ENCODE data around the gene DFFB.

The DFFB gene

GRCh38 chr1:3834701-3835100 lies 22.6 kb upstream of the DFFB start:
- no peak for DNase-seq

GRCh38 chr1:3836421-3836820 lies 20.9 kb upstream of the DFFB start:
- no peak for DNase-seq

GRCh38 chr1:3837200-3837599 lies 20.1 kb upstream of the DFFB start:
- DNase-seq = no peak

GRCh38 chr1:3837685-3838084 lies 19.6 kb upstream of the DFFB start:
- no peak for DNase-seq

GRCh38 chr1:3838788-3839187 lies 18.5 kb upstream of the DFFB start:
- DNase-seq = no peak

DNA sequence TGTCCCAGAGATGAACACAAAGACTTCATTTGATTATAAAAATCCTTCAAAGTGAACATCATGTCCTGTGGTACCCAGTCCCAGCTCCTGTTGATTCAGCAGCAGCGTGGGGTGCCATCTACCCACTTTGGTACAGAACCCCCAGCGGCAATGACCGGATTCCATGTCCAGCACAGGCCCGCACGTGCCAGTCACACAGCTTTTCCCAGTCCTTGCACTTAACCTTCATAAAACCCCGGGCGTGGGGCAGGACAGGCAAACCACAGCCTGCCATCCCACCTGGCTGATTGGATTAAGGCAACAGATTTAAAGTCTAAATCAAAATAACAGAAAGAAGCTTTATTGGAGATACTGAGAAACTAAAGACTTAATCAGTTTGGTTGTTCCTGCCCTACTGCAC lies 15.8 kb upstream of the DFFB start:
- DNase-seq = no peak

GRCh38 chr1:3842912-3843311 lies 14.4 kb upstream of the DFFB start:
- no peak for DNase-seq

- no peak for DNase-seq
Measured at GRCh38 chr1:3846541-3846940, 10.7 kb upstream of the DFFB start.

DNA sequence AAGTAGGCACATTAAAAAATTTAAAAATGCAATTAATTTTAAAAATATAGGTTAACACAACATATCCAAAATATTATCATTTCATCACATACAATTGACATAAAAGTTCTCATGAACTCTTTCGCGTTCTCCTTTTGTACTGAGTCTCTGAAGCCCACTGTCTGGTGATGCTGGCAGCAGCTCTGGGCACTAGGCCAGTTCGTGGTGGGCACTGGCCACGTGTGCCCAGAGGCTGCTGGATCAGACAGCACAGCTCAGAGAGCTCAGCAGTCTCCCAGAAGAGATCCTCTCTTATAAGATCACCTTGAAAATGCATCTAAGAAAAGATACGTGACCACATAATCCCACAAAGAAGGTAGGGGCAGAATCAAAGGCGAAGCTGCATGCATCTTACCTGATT lies 10.2 kb upstream of the DFFB start:
- DNase-seq = no peak

DNA sequence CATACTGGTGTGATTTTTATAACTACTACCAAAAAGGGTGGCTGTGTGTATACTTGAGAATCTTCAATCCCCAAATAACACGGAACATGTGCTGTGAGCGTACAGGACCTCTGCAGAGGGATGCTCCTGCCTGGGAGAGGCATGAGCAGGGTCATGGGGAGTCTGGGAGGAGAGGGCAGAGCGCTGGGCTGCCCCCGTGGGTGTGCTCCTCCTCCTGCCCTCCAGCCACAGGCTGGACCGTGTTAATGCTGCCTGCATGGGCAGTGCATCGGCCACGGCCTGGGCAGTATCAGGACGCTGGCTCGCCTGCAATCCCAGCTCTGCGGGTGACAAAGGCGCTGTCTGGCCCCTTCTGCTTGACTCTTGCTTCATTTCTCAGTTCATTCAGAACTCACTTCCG lies 6.4 kb upstream of the DFFB start:
- DNase-seq = no peak

GRCh38 chr1:3851292-3851691 lies 6.0 kb upstream of the DFFB start:
- no peak for DNase-seq

DNA sequence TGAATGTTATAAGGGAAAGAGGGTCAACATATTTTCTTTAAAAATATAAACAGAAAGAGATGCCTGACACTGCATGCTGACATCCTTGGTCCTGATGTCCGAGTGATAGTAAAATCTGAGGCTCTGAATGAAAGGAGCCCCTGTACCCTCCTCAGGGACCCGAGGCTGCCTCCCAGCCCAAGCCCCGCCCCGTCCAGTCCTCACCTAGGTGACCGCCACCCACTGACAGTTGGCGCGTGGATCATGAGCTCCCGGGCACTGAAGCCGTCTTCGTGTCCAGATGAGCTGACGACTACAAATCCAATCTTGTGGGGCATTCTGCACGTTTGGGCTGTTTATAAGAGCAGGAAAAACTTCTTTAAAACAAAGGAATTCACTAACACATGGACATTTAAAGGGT lies 5.2 kb upstream of the DFFB start:
- DNase-seq = no peak

- no peak for DNase-seq
Measured at GRCh38 chr1:3852711-3853485, 4.4 kb upstream of the DFFB start.

DNA sequence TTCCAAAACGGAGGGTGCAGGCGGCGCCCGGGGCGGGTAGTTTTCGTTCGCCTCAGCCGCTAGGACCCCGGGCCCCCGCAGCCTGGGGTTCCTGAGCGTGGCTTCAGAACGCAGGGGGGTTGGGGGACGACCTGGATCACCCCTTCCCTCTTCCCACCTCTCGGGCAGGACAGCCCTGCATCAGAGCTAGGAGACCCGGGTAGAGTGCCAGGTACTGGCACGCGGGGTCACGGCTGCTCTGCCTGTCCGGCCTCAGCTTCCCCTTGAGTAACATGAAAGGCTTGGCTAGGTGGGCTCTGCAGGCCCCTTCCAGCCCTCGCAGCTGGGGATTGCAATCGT lies 484 bp downstream of the DFFB start:
- peak; percentile 18 for DNase-seq

DNA sequence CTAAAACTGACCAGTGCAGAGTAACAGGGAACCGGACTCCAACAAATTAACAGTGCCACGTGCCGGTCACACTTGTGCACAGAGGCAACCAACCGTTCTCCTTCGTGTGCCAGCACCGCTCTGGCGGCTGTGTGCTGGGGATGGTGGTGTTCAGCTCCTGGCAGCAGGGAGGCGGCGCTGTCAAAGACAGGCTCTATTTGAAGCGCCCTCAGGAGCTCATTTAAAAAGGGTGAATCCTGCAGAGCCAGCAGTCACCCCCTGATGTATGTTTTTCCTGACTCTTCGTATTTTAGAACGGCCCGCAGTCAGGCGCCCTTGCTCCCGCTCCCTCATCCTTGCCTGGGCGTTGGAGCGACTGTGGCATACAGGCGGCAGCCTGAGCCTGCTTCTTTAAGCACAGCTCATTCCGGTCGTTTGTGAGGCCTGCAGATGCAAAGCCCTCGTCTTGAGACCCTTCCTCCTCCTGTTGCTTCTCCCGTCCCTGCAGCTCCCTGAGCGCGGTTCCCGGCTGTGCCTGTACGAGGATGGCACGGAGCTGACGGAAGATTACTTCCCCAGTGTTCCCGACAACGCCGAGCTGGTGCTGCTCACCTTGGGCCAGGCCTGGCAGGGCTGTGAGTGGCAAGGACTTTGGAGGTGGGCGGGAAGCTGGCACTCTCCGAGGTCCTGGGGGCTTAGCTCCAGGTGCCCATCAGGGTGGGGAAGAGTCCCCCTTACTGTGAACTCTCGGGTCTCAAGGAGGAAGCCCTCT lies 1.1 kb downstream of the DFFB start:
- DNase-seq = peak; percentile 70

DNA sequence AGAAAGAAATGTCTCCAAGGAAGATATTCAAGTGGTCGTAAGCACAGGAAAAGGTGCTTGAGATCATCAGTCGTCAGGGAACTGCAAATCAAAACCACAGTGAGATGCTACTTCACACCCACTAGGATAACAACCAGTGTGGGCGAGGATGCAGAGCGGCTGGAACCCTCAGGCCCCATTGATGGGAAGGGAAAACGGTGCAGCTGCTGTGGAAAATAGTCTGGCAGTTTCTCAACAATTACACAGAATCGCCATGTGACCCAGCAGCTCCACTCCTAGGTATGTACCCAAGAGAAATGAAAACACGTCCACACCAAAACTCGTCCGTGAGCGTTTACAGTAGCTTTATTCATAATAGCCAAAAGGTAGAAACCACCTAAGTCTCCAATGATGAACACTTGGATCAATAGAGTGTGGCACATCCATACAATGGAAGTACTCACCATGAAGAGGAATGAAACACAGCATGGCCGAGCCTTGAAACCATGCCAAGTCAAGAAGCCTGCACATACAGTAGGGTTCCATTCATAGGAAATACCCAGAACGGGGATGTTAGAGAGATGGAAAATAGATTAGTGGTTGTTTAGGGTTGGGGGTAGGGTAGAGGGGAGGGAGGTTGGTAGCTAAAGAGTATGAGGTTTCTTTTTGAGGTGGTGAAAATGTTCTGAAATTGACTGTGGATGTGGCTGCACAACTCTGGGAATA lies 6.1 kb downstream of the DFFB start:
- DNase-seq = no peak

- DNase-seq = no peak
Measured at GRCh38 chr1:3864884-3865283, 7.6 kb downstream of the DFFB start.

DNA sequence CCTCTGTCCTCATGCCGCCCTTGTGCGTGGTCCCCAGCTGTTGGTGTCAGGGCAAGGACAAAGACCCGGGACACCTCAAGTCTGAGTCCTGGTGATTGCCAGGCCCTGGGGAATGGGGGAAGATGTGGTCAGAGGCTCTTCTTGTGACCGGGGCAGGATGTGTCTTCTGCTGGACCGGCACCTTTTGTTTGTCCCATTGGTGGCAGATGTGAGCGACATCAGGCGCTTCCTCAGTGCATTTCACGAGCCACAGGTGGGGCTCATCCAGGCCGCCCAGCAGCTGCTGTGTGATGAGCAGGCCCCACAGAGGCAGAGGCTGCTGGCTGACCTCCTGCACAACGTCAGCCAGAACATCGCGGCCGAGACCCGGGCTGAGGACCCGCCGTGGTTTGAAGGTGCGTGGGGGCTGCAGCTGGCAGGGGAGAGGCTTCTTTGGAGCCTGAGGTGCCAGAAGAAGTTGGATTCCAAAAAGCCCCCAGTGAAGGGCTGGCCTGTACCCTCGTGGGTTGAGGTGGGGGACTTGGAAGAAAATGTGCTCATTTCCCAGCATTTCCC lies 8.4 kb downstream of the DFFB start:
- DNase-seq = no peak

- DNase-seq = no peak
Measured at GRCh38 chr1:3868464-3869006, 11.3 kb downstream of the DFFB start.

- DNase-seq = peak; percentile 62
Measured at GRCh38 chr1:3869751-3870301, 12.6 kb downstream of the DFFB start.

DNA sequence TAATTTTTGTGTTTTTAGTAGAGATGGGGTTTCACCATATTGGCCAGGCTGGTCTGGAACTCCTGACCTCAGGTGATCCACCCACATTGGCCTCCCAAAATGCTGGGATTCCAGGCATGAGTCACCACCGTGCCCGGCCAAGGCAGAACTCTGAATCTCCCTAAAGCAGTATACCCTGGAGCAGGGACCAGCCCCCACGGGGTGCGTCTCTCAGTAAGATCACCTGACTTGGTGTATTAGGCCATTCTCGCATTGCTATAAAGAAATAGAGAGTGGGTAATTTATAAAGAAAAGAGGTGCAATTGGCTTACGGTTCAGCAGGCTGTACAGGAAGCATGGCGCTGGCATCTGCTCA lies 14.2 kb downstream of the DFFB start:
- no peak for DNase-seq

- DNase-seq = no peak
Measured at GRCh38 chr1:3872546-3872945, 15.3 kb downstream of the DFFB start.

- no peak for DNase-seq
Measured at GRCh38 chr1:3874736-3875135, 17.5 kb downstream of the DFFB start.
